HG03521 (cell line): Measurements from ENCODE around the gene IFT27.
"Not testable (repeated sequence)": the region's sequence is repeated elsewhere in the genome, so short reads cannot be mapped to it uniquely, and the experiment has no call there.

ENCODE experiments used
- ATAC-seq: cut with Tn5 transposase; IDR thresholded peaks from one replicate; pipeline ENCODE4 v1.9.1; 2021; ENCODE audit warnings: mild to moderate bottlenecking, moderate library complexity; ENCODE audit not compliant: unreplicated experiment

The IFT27 gene

DNA sequence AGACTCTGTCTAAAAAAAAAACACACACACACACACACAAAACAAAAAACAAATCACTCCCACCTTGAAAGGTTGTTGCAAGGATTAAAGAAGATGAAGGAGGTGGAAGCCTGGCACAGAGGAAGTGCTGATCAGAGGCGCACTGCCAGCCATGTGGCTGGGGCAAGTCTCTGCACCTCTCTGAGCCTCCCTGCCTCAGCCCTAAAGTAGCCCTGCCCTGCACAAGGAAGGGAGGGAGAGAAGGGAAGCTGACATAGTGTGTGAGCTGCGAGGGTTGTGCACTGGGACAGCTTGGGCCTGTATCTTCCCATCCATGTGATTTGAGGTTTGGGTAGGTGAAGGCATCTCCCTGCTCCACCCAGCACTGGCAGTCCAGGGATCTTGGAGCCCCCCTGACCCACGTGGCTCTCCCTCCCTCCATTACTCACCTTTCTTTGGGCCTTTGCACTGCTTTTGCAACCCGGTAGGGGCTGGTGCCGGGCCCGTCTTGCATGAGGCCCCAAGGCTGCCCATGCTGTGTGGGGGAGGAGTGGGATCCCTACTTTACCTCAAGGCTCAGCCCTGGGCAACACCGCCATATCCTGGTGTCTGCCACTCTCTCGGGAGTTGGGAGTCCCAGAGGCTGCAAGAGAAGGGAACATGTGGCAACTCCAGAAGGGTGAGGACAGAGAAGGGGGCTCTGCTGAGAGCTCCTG lies 30.5 kb downstream of the IFT27 start:
- ATAC-seq: no peak

DNA sequence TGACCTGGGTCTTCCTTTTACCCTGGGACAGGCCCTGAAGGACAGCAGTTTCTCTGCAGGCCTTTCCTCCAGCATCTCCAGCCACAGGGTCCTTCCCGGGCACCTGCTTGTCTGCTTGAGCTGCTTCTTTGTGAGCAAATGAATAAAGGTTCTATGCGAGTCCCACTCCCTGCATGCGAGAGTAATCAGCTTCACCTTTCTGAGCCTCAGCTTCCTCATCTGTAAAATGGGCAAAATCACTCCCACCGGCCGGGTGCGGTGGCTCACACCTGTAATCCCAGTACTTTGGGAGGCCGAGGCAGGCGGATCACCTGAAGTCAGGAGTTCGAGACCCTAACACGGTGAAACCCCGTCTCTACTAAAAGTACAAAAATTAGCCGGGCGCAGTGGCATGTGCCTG lies 31.1 kb downstream of the IFT27 start:
- ATAC-seq: no peak

GRCh38 chr22:36744413-36744765 lies 31.5 kb downstream of the IFT27 start:
- no peak for ATAC-seq

DNA sequence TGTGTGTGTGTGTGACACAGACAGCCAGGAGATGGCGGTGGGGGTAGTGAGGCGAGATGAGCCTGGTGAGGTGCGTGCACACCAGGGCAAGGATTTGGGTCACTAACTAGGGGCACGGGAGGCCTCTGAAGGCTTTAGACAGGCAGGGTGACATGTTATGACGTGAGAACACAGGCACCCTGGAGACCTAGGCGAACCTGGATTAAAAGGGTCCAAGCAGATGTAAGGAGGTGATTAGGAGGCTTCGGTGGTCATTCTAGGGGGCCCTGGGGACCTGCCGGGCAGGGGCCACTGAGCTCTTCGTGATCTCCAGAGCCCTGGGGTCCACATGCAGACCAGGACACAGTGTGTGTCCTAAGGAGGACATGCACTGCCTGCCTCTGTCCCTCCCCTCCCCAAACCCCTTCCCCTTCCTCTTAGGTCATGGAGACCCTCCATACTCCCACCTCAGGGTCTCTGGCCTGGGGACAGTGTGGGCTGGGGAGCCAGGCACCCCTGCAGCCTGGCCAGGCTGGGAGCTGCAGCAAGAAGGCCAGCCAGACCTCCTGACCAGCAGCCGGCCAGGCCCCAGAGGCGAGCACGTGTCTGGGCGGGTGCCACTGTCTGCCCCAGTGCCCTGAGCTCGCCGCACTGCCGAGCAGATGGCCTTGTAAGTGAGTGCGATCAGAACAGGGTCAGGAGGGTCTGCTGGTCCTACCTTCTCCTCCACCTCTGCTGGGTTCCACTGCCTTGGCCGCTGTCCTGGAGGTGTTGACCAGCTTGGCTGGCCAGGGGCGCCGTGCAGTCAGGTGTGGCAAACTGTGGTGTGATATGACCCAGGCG lies 32.1 kb downstream of the IFT27 start:
- no peak for ATAC-seq

- no peak for ATAC-seq
Measured at GRCh38 chr22:36743011-36743410, 32.9 kb downstream of the IFT27 start.

DNA sequence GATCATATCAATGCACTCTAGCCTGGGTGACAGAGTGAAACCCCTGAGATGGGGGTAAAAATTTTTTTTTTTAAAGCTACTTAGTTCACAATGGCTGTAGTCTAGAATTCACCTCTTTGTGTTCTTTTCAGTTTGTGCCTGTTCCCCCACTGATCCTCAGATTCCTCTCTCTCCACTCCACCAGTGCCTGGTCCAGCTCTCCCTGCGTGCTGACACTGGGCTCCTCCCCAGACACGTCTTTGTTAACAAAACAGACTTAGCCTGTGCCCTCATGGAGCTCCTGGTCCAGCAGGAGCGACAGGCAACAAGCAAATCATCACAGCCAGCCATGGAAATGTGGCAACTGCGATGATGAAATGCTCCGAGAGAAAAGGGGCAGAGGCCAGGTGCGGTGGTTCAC lies 34.0 kb downstream of the IFT27 start:
- no peak for ATAC-seq

- ATAC-seq: no peak
Measured at GRCh38 chr22:36741204-36741793, 34.6 kb downstream of the IFT27 start.

DNA sequence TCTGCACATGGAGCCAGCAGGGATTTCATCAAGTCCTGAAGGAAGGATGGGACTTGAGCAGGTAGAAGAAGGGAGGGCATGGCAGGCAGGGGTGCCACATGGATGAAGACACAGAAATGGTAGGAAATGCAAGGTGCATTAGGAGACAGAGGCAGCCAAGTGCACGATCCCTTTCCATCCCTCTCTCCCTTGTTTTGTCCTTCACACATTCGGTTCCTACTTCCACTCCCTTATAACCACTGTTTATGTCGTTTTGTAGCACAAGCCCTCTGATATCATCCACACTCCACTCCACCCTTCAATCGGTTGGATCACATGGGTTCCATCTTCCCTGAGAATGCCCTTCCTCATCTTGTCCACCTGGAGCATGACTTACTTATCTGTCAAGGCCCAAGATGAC lies 35.2 kb downstream of the IFT27 start:
- no peak for ATAC-seq

DNA sequence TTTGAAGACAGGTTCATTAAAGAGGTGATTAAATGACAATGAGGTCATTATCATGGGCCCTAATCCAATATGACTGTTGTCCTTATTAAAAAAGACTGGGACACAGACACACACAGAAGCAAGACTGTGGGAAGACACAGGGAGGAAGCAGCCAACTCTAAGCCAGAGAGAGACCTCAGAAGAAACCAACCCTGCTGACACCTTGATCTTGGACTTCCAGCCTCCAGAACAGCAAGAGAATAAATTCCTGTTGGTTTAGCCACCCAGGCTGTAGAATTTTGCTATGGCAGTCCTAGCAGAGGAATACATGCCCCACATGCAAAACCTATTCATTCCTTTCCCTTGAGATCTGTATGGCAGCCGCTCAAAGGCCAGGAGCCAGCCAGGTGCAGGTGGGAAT lies 36.7 kb downstream of the IFT27 start:
- no peak for ATAC-seq

- ATAC-seq: no peak
Measured at GRCh38 chr22:36738416-36739020, 37.4 kb downstream of the IFT27 start.

DNA sequence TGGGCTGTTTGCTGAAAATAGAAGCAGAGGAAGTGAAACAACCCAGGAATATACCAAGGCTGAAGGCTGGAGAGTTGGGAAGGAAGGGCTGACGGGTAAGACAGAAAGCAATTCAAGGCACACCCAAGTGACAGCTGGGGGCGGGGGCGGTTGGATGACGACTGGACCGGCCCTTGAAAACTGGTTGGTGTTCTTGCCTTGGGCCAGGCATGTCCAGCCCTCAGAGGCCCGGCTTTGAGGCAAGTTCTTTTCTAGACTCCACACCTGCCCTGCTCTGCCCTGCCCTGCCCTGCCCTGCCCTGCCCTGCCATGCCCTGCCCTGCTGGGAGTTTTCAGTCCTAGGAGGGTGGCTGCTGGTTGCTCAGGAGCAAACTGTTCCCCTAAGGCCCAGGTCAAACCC lies 38.1 kb downstream of the IFT27 start:
- ATAC-seq: no peak

- no peak for ATAC-seq
Measured at GRCh38 chr22:36736701-36737320, 39.1 kb downstream of the IFT27 start.

- no peak for ATAC-seq
Measured at GRCh38 chr22:36734171-36735058, 41.5 kb downstream of the IFT27 start.

- ATAC-seq: no peak
Measured at GRCh38 chr22:36733271-36733670, 42.6 kb downstream of the IFT27 start.

DNA sequence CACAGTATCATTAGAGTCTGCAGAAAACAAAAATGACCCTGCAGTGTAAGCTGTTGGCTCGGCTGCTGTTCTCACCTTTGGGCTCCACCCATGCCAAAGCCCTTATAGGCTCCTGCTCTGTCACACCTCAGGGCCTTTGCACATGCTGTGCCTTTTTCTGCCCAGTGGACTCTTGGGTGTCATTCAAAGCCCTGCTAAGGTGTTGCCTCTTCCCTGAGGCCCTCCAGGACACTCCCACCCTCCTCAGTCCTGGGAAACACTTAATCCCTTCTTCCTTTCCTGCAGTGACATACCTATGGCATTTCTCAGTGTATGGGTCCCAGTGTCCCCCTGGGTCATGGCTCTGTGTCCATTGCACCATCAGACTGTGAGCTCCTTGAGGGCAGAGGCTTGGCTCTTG lies 43.3 kb downstream of the IFT27 start:
- no peak for ATAC-seq

- ATAC-seq: no peak
Measured at GRCh38 chr22:36731916-36732315, 44.0 kb downstream of the IFT27 start.

DNA sequence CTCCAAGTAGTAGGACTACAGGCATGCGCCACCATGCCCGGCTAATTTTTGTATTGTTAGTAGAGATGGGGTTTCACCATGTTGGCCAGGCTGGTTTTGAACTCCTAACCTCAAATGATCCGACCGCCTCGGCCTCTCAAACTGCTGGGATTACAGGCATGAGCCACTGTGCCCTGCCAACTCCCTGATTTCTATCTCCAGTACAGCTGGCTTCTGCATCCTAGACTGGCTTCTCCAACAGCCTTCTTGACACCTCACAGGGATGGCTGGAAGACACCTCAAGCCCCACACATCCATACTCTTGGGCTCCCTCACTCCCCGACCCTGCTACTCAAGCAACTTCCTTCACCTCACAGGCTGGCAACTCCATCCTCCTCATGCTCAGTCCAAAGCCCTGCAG lies 44.6 kb downstream of the IFT27 start:
- ATAC-seq: not testable (repeated sequence)

- no peak for ATAC-seq
Measured at GRCh38 chr22:36730176-36730858, 45.6 kb downstream of the IFT27 start.

DNA sequence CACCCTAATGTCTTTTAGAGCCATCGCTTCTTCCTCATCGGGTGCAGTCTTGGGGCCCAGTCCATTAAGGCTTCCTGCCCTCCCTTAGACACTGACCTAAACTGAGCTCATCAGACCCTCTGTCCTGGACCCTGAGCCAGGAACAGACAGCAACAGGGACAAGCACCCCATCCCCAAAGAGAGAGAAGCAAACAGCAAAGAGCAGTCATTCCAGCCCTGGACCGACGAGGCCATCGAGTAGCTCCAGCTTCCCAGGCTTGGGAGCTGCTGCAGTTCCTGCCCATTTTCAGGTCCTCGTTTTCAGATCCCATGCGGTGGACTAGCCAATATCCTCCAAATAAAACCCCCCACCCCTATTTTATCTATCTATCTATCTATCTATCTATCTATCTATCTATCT lies 46.6 kb downstream of the IFT27 start:
- no peak for ATAC-seq

GRCh38 chr22:36728505-36728904 lies 47.4 kb downstream of the IFT27 start:
- ATAC-seq: no peak
